HG03103 (cell line): ENCODE data around the gene AADAT.
"Not testable (repeated sequence)": the region's sequence is repeated elsewhere in the genome, so short reads cannot be mapped to it uniquely, and the experiment has no call there.

Source experiments
- ATAC-seq: cut with Tn5 transposase; IDR thresholded peaks from one replicate; pipeline ENCODE4 v1.9.1; 2021; ENCODE audit warnings: low read depth; ENCODE audit not compliant: unreplicated experiment

The AADAT gene

DNA sequence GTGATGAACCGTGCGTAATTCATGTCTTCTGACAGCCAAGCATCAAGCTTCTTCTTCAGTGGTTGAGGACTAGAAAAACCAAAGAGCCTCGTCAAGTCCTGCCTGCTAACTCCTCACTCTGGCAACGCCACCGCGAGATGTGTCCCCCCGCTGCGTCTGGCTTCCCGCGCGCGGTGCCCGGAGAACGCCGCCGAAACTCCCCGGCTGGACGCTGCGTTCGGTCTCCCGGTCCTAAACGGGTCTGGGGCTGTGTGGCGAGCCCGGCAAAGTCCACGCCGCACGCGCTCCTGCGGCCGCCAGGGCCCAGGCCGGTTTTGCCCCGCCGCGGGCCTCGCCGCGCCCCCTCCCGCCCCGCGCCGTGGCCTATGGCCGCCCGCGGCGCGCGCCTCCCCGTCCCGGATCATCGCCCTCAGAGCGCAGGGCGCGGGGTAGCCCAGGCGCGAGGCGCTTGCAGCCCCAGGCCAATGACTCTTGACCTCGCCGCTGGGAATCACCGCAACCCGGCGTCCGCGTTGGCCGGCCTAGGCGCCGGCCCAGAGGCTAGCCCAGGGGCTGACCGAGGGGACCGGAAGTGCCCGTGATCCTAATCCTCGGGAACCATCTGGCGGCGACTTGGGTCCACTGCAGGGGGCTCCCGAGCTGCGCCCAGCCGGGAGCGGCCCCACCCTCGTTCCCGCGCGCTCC is at the start of gene AADAT:
TSS of gene AADAT (minus strand) at position 289 of the 684 bp plus-strand sequence. CDS start at position 23, 266 bp downstream.
- peak; percentile 60 for ATAC-seq

DNA sequence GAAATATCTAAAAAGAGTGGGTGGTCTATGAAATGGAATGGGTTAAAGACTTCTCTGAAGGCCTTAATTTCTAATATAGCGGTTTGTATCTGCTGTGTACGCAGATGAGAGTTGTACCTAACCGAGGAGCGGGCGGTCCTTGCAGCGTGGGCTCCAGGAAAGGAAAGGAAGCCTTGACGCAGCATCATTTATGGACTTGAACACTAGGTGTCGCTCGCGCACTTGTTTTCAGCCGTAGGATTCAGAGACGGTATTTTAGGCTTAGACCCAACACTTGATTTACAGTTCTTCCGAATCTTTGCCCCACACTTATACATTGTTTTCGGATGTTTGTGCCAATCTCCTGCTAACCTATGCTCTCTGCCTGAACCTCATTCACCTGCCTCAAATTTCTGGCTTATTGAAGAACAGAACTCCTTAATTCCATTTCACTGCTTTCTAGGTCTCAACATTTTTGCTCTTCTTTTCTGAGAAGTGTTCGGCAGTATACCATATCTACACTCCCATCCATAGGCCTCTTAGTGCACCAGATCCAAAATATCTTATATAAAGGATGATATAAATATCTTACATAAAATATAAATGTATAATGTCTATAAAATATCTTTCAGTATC is 48.9 kb upstream of the AADAT start:
- peak; percentile 94 for ATAC-seq

DNA sequence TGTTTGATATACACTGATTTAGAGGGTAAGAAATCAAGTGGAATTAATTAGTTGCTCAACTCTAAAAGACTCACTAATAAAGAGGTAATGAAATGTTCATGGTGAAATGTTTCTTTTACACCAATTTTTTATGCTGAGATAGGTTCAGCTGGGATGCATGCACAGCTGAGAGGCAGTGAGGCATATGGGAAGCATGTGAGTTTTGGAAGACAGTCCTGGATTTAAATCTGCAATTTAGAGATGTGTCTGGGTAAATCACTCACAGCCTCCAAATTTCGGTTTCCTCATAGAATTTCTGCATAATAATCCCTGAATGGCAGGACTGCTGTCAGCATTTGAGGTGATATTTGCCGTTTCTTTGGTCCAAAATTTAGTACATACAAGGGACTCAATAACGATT is 48.2 kb upstream of the AADAT start:
- no peak for ATAC-seq

DNA sequence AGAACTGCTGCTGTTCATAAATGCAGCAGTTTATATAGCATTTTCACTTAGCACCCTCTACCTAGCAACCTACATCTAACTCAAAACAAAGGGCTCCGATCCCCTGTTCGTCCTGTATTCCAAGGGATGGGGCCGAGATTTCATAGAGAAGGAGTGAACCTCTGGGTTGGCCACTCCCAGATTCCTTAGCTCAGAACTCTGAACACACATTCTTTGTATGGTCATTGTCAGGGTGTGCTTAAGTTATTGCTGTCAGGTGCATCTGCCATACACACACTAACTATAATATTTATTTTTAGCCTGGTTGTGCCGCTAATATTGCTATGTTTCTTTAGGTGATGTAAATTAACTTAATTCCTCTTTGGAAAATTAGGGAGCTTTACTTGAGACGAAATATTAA is 47.7 kb upstream of the AADAT start:
- no peak for ATAC-seq

DNA sequence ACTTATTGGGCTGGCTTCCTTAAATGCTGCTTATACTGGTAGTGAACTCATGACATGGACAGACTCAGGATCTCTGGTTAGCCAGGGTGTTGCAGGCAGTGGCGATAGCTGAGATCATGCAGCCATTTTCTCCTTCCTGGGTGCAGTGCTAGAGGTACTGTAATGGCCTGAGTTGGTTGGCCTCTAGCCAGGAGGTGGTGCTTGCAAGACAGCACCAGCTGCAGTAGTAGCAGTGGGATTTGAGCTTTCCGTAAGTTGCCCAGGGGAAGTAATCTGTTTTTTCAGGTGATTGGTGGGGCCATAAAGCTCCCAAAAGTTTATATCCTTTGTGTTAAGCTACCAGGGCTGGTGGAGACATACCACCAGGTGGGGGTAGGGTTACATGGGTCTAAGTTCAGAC is 45.1 kb upstream of the AADAT start:
- ATAC-seq: no peak

DNA sequence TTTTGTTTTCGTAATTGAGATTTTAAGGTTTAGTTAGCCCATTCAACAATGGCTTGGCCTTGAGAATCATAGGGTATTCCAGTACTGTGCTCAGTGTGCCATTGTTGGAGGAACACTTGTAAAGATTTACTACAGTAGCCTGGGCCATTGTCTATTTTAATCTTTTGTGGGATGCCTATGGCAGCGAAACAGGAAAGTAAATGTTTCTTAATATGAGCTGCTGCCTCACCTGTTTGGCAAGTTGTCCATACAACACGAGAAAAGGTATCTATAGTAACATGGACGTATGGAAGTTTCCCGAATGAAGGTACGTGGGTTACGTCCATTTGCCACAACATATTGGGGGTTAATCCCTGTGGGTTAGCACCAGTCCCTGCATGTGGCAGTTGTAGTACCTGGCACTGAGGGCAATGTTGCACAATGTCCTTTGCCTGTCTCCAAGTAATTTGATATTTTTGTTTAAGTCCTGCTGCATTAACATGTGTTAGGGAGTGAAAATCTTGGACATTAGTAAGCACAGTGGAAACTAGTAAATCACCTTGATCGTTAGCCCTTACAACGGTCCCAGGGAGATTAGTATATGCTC is 38.6 kb upstream of the AADAT start:
- ATAC-seq: no peak

DNA sequence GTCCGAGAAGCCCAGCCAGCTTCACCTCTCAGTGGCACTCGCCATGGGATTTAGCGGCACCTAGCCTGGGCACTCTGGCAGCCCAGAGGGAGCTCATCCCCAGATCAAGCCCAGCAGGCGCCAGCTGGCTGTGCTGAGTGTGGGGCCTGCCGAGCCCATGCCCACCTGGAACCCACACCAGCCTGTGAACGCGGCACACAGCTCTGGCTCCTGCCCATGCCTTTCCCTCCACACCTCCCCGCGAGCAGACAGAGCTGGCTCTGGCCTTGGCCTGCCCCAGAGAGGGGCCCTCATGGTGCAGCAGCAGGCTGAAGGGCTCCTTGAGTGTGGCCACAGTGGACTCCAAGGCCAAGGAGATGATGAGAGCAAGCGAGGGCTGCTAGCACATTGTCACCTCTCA is 38.0 kb upstream of the AADAT start:
- no peak for ATAC-seq

DNA sequence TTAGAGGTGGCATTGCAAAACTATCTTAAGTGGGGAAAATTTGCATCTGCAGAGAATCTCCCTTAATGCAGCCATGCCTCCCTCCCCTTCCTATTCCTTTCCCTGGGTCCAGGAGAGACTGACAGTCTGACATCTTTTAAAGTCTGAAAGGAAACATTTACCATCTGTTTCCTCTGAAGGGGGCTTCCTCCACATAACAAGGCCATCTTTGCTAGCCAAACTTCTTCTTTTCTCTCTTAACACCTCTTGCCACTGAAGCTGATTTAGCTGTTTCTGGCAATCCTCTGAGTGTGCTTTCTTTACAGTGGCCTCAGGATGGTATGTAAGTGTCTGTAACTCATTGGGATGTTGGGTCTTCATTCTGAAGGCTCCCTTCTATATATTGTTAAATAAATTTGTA is 34.6 kb upstream of the AADAT start:
- no peak for ATAC-seq

DNA sequence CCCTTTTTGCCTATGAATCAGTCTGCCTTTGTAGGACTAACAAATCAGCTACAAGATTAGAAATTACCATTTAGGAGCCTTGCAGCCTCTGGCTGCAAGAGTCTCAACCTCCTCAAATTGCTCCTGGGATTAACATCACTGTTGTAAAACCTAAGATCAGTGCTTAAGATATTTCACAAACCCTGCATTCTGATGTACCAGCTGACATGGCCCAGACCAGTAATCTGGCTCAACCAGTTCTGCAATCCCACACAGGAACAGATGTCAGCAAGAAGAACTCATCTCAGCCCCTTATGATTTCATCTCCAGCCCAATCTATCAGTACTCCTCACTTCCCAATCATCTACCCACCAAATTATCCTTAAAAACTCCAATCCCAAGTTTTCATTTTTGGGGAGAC is 32.5 kb upstream of the AADAT start:
- ATAC-seq: no peak

DNA sequence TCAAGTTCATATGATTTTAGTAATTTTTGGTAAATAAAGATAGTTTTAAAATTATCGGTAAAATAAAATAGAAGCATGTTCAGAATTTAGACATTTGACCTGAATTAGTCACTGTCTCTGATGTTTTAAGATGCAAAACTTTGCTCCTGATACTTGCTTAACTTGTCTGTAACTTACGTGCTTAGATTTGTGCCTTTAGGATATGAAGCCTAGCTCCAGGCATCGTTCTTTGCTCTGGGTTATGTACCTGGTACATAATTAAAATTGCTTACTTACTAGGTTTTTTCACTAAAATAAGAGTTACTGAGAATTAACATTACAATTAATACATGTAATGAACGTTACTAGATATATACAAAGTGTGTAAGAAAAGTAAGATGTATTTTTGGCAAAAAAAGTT is 24.9 kb upstream of the AADAT start:
- no peak for ATAC-seq

DNA sequence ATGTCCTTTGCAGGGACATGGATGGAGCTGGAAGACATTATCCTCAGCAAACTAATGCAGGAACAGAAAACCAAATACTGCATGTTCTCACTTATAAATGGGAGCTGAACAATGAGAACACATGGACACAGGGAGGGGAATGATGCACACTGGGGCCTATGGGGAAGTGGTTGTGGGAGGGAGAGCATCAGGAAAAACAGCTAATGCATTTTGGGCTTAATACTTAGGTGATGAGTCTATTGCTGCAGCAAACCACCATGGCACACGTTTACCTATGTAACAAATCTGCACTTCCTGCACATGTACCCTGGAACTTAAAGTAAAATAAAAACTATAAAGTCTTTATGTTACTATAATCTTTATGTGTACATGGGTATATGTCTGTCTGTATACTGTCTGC is 24.4 kb upstream of the AADAT start:
- not testable (repeated sequence) for ATAC-seq

DNA sequence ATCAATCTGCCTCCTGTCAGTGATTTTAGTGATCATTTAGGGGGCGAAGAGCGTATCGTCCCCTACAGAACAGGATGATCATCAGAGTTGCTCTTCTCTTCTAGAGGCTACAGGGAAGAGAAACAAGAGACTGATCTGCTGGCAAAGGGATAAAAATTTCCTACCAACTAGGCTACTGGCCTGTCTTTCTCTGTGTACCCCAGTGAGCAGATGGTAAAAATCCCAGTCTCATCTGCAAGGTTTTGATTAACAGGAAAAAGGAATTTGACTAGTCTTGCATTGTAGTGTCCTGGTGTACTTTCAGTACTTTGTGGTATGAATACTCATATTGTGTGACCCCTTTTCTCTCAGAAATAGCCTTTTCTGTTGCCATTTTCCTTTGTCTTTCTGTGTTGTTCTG is 21.8 kb upstream of the AADAT start:
- ATAC-seq: no peak

DNA sequence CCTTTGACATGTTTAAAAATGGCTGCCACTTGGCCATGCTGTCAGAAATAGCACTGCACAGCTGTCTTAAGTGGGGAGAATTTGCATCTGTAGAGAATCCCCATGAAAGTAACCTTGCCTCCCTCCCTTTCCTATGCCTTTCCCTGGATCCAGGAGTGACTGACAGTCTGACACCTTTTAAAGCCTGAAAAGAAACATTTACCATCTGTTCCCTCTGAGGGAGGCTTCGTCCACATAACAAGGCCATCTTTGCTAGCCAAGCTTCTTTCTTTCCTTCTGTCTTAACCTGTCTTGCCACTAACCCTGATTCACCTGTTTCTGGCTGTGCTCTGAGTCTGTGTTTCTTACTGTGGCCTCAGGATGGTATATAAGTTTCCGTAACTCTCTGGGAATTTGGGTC is 21.3 kb upstream of the AADAT start:
- no peak for ATAC-seq

DNA sequence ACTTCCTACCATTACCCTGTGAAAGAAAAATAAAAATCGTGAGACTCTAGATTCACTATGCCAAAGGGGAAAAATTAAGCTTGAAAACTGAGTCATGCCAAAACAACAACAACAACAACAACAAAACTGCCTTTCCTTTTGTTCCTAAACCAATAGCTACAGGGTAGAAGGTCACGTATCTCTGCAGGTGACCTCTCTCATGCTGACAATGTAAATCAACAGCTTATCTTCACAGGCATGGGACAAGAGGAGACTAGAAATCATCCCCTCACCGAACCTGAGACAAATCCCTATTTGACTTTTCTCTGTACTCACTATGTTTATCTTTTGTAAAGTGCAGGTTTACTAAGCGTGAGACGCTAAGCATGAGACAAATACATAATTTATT is 20.5 kb upstream of the AADAT start:
- ATAC-seq: no peak

DNA sequence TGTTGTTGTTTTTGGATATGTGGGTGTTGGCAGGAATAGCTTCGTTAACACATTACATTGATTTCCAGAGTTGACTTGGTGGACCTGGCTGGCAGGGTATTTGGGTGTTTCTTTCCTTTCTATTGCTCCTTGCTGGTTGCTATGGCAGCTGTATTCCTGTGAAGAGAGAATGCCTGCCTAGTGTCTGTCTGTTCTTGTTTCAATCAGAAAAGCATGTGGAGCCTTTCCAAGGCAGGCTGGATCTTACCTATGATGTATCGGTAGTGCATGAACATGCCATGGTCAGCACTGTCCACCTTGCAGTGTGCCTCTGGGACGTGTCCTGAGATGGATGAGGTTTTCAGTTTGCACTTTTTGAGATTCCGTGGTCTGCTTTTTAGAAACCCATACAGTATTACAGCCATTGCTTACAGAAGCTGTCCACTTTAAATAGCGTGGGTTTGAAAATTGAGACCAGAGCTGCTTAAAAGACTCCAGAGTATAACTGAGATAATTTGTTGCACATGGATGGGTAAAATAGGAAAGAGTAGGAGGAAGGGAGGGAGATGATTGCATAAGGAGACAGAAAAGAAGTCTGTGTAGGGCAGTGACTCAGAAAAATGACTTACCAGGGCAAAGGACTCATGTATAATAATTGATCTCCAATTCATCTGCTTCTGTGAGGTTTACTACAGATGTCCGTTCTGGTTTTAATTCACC is 20.0 kb upstream of the AADAT start:
- no peak for ATAC-seq

DNA sequence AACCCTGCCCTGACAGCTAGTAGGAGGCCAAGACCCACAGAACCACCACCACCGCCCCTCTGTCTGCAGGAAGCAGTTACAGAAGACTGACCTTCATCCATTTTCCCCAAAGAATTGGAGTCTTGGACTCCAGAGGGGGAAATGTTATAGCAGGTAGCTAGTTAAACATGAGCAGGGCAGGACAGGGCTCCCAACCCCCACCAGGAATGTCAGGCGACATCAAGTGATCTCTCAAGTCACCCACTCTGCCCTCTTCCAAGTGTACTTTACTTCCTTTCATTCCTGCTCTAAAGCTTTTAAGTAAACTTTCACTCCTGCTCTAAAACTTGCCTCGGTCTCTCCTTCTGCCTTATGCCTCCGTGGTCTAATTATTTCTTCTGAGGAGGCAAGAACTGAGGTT is 17.1 kb upstream of the AADAT start:
- ATAC-seq: no peak

DNA sequence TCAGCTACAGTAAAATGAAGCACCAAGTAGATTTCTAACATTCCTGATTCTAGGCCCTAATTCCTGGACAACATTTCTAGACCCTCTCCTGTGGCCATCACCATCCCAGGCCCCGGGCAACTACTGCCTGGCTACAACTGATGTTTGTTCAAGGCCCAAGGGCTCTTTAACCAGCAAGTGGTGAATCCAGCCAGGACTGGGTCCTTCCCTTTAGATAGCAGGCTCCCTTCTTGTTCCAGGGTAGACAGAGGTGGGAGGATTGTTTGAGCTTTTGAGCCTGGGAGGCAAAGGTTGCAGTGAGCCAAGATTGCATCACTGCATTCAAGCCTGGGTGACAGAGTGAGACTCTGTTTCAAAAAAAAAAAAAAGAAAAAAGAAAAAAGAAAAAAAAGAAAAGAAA is 12.7 kb upstream of the AADAT start:
- no peak for ATAC-seq

DNA sequence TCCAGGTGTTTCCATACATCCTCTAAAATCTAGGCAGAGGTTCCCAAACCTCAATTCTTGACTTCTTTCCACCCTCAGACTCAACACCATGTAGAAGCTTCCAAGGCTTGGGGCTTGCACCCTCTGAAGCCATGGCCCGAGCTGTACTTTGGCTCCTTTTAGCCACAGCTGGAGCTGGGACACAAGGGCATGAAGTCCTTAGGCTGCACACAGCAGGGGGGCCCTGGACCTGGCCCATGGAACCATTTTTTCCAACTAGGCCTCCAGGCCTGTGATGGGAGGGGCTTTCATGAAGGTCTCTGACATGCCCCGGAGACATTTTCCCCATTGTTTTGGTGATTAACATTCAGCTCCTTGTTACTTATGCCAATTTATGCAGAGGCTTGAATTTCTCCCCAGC is 8.4 kb upstream of the AADAT start:
- not testable (repeated sequence) for ATAC-seq

DNA sequence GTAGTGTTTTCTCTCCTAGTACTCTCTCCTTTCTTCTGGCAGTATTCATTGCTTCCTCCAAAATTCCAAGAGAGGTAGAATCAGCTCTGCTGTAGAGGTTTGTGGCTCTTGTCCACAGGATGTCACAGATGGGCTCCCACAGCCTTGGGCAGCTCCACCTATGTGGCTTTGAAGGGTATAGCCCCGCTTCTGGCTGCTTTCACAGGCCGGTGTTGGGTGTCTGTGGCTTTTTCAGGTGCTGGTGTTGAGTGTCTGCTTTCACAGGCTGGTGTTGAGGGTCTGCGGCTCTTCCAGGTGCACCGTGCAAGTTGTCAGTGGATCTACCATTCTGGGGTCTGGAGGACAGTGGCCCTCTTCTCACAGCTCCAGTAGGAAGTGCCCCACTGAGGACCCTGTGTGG is 7.9 kb upstream of the AADAT start:
- ATAC-seq: no peak

DNA sequence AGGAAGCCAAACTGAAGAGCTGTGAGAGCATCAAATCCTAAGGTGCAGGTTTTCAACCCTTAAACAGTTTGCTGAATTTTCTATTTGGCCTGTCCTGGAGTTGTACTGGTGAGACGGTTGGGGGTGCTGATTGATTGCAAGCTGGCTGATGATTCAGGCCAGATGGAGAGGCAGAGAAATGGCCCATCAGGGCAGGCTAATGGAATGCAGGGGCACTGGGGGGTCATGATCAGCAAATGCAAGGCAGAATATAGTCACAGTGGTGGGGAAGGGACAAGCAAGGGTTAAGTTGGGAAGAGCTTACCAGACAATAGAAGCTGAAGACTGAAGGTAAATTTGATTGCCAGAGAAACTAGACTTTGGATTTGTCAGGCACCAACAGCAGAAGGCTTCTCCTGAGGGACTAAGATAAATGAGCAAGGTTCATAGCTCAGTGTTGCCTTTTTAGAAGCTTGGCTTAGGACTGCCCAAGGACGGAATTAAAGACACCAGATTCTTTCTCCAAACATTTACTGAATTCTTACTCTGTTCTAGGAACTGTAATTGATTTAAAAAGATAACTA is 4.3 kb upstream of the AADAT start:
- ATAC-seq: no peak

DNA sequence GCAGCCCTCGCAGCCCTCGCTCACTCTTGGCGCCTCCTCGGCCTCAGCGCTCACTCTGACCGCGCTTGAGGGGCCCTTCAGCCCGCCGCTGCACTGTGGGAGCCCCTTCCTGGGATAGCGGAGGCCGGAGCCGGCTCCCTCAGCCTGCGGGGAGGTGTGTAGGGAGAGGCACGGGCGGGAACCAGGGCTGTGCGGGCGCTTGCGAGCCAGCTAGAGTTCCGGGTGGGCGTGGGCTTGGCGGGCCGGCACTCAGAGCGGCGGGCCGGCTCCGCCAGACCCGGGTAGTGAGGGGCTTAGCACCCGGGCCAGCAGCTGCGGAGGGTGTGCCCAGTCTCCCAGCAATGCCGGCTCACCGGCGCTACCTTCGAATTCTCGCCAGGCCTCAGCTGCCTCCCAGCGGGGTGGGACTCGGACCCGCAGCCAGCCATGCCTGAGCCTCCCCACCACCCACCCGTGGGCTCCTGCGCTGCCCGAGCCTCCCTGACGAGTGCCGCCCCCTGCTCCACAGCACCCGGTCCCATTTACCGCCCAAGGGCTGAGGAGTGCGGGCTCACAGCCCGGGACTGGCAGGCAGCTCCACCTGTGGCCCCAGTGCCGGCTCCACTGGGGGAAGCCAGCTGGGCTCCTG is 1.4 kb upstream of the AADAT start:
- no peak for ATAC-seq
